ENCODE results near the gene PPM1A. TPM values are rescaled to one million over a fixed set of nuclear protein-coding genes. Genes with fewer than 3 reads are reported as not detected.

PPM1A gene
- total and polyA plus RNA-seq, 2 donors (not counting 1 experiment from before 2014, with no cell fraction given) = 15.5 to 59.0 TPM

GRCh38 chr14:60204104-60204842, 44.7 kb upstream of the PPM1A start:
- Histone ChIP-seq H2AFZ (ENCODE audit: insufficient read depth, low read depth, low read length, poor library complexity, severe bottlenecking) (no peak overlapping the region), H3K4me3 (ENCODE audit: control extremely low read depth in 1 of 5, extremely low read depth in 1 of 5, insufficient read depth in 1 of 5, low read depth in 2 of 5, low read length in 4 of 5) (no peak overlapping the region), H3K79me2 (ENCODE audit: control insufficient read depth, insufficient read depth, low read length) (no peaks in the 10 kb centered on the region), H3K27ac (ENCODE audit: low read length in 2 of 2) (no peak overlapping the region), H4K20me1 (ENCODE audit: control insufficient read depth, insufficient read depth, low read length, poor library complexity, severe bottlenecking) (no peaks in the 10 kb centered on the region), H3K36me3 (replicated peaks in 1 of 2; ENCODE audit: control extremely low read depth in 1 of 2, control insufficient read depth in 1 of 2, extremely low read depth in 1 of 2, insufficient read depth in 2 of 2, low read length in 1 of 2) (no peaks in the 10 kb centered on the region), H3K27me3 (replicated peaks in 1 of 4; ENCODE audit: control extremely low read depth in 1 of 4, control insufficient read depth in 3 of 4, insufficient read depth in 4 of 4, low read length in 3 of 4) (peaks cover 0 to 6% (median 0%) of the 10 kb centered on the region in 4 experiments), H3K9ac (ENCODE audit: low read length) (no peak overlapping the region), H3K9me3 (ENCODE audit: control extremely low read depth in 1 of 3, control insufficient read depth in 2 of 3, insufficient read depth in 1 of 3, low read length in 2 of 3) (peaks cover 0 to 7% (median 6%) of the 10 kb centered on the region in 3 donors), H3K4me2 (replicated peaks; ENCODE audit: low read depth, low read length, poor library complexity, severe bottlenecking) (no peak overlapping the region), H3K4me1 (ENCODE audit: control insufficient read depth in 2 of 2, insufficient read depth in 2 of 2, low read length in 2 of 2) (peaks cover 0 to 8% of the 10 kb centered on the region in 2 donors)
- Mint-ChIP-seq H3K4me3 (no peak overlapping the region), H3K9me3 (ENCODE audit: insufficient read depth) (peaks cover 3% of the 10 kb centered on the region), H3K27me3 (peaks cover 24% of the 10 kb centered on the region), H3K4me1 (peaks cover 18% of the 10 kb centered on the region), H3K27ac (no peak overlapping the region)
- intact Hi-C loops (cut with micrococcal nuclease) = no loop called here
- DNase-seq (peak; percentile 15), ATAC-seq (ENCODE audit: low read depth) (no peak)
- WGBS (ENCODE audit: insufficient coverage) = 72% methylated on average over 4 of the region's 8 CpGs
- ChIA-PET CTCF (interaction anchor here (0.9 kb wide), 1 partner anchor 20 kb away, joined by 3 read pairs; no protein-coding TSS in a partner anchor), POLR2A (no interaction called here)
- no peak for TF ChIP-seq CTCF (IDR thresholded peaks at IDR 0.05)
- TF ChIP-seq EZH2 (IDR thresholded peaks at IDR 0.05; ENCODE audit: borderline replicate concordance, insufficient read depth, low read depth, low read length, poor library complexity, severe bottlenecking) = no peak

All from B cell (primary cell).